Ovary (tissue), 3 donors: Measurements from ENCODE around the gene NLGN1.
A peak's percentile ranks its signal among the peaks of the same experiment; 100 is the strongest.

Experiments
- CTCF ChIP-seq, 3 donors: fragments of 450-650 bp in 2 of 3; fragments of 200-600 bp in 1 of 3; IDR thresholded peaks; one replicate each; pipeline versions ENCODE4 v1.5.1 to v1.8.0; 2016 to 2022; ENCODE audit warnings: antibody characterized with exemption in 3 of 3, mild to moderate bottlenecking in 1 of 3
- POLR2A ChIP-seq: fragments of 450-650 bp; IDR thresholded peaks from one replicate; pipeline ENCODE4 v1.6.1; 2017; ENCODE audit warnings: antibody characterized with exemption, mild to moderate bottlenecking, moderate library complexity
- donor health status: DM: no; HTN: no; CAD: no.

DNA sequence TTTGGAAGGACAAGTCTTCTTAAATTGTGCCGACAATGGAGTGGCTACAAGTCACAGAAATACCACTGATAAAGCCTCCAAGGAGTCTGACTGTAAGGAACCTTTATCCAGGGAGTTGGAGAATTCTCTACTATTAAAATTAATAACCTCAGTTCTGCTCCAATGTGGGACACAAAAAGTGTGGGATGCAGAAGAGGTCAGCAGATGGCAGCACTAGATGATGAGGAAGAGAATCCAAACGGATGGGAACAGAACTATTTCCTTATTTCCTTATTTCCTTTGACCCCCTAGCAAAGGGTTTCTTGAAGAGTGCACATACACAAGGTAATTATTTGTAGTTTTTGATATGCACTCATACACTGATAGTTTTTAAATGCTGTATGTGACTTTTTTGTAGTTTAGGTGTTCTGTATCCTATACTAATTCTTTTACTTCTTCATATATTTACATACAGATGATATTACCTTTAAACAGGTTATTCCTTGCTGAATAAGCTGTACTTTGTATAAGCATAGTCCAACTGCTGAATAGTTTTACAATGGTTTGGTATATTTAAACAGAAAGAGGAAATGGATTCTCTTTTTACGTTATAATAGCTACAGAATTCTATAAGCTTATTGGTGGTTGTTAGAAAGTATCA is 25.6 kb upstream of the NLGN1 start:
- TF ChIP-seq POLR2A = no peak
- TF ChIP-seq CTCF (IDR thresholded peaks at IDR 0.05) = peak in 2 of 3 donors; percentile 11 to 33
